Stimulated activated CD8-positive, alpha-beta memory T cell treated with anti-CD3 and anti-CD28 coated beads, Interleukin-2, amount 100 ng/mL, for 1 hour (primary cell): ENCODE data around the gene FABP6.
"Not testable (repeated sequence)": the region's sequence is repeated elsewhere in the genome, so short reads cannot be mapped to it uniquely, and the experiment has no call there.

Experiments
- DNase-seq, 2 donors: peaks; one replicate each; pipeline ENCODE4 v3.0.0-alpha.2; 2020; ENCODE audit warnings: low read depth in 2 of 2

FABP6 gene

GRCh38 chr5:160221082-160221481 lies 8.2 kb upstream of the FABP6 start:
- DNase-seq, result no peak

- DNase-seq, result no peak
Measured at GRCh38 chr5:160227012-160227411, 2.3 kb upstream of the FABP6 start.

DNA sequence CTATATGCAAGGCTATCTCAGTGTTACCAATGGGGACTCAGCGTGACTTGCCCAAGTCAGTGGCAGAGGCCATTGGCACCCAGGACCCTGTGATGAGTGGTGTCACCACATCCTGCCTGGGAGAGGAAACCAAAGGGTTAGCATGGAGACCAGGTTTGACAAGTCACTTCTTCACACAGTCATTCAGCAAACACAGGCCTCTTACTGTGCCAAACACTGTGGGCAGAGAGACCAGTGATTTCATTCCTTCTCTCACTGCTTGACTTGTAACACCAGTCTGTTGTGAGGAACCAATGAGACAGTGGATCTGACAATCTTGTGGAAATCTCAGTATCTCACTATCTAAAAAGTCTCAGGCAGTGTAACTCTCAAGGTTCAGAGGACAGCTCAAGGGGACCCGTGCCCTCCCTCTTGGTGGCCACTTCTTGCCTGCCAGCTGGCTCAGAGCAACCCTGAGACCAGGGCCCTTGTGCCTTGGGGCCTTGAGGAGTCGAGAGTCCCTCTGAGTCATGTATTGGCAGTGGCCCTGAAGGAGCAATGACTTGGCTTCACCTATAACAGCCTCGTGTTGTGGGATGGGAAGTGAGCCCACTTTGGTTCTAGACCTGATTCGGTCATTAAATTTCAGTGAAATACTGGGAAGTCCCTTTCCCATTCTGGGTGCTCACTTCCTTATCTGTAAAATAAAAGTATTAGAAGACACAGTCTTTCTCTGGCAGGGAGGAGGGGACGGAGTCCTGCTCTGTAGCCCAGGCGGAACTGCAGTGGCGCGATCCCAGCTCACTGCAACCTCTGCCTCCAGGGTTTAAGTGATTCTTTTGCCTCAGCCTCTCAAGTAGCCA lies 1.6 kb downstream of the FABP6 start:
- DNase-seq, result no peak

DNA sequence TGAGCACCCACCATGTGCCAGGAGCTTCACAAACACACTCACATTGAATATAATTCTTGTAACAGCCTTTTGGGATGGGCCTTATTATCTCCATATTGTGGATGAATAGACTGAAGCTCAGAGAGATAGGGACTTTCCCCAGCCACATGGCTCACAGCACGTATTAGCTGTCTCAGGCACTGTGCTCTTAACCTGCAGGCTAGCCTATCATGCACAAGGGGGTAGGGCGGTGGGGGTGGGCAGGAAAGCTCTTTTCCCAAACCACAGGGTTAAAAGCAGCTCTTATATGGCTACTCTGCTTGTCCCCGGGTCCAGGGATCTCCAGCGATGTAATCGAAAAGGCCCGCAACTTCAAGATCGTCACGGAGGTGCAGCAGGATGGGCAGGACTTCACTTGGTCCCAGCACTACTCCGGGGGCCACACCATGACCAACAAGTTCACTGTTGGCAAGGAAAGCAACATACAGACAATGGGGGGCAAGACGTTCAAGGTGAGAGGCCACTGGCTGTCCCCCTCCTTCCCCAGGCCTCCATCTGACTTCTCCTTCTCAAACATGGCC lies 2.6 kb downstream of the FABP6 start:
- DNase-seq, result no peak

DNA sequence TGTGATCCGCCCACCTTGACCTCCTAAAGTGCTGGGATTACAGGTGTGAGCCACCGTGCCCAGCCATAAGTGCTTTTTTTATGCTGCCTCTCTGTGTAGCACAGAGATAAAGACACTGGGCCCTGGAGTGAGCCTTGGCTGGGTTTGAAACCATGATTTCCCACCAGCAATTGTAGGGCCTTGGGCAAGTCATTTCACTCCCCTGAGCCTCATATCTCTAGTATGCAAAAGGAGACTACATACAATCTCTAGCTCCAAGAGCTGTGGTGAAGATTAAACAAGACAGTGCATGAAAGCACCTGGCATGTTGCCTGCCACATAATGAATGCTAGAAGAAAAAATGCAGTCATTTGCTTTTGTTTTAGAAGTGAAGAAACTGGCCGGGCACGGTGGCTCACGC lies 3.9 kb downstream of the FABP6 start:
- no peak for DNase-seq

- DNase-seq, result no peak
Measured at GRCh38 chr5:160235731-160236130, 6.4 kb downstream of the FABP6 start.

GRCh38 chr5:160237571-160238093 lies 8.3 kb downstream of the FABP6 start:
- DNase-seq, result no peak

GRCh38 chr5:160240350-160240749 lies 11.0 kb downstream of the FABP6 start:
- DNase-seq, result no peak

DNA sequence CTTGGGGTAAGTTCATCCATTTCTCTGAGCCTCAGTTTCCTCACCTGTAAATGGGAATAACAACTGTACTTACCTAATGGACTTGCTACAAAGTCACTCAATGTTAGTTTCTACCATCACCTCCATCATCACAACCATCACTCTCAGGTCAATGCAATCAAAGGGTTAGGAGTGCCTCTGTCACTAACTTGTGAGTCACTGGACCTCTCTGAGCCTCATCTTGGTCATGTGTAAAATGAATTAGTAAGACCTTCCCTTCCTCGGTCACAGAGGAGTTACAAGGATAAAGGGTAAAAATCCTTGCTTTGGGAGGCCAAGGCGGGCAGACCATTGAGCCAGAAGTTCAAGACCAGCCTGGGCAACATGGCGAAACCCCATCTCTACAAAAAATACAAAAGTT lies 12.8 kb downstream of the FABP6 start:
- DNase-seq, result no peak

DNA sequence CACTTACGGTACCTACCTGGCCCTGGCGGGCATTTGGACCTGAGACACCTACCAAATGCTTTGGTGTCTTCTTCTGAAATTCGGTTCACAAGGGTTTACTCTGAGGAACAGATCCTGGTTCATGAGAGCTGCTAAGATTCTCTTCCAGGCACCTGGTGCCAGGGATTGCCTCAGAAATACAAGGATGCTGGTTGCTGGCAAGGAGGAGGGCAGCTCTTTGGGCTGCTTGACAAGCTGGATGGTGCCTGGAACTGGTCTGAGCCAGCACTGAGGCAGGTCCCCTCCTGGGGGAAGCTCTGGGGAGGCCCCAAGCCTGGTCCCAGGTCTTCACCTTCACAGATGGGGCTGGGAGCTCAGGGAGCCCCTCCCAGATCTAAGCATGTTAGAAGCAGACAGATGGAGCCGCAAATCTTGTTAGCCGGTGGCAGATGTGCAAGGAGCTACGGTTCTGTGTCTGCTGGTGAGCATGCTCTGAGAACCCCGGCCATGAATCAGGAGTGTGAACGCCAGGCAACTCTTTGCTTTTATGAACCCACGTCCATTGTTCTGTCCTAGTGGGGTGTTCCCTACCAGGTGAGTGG lies 16.3 kb downstream of the FABP6 start:
- no peak for DNase-seq

- DNase-seq, result not testable (repeated sequence)
Measured at GRCh38 chr5:160249570-160249969, 20.3 kb downstream of the FABP6 start.

DNA sequence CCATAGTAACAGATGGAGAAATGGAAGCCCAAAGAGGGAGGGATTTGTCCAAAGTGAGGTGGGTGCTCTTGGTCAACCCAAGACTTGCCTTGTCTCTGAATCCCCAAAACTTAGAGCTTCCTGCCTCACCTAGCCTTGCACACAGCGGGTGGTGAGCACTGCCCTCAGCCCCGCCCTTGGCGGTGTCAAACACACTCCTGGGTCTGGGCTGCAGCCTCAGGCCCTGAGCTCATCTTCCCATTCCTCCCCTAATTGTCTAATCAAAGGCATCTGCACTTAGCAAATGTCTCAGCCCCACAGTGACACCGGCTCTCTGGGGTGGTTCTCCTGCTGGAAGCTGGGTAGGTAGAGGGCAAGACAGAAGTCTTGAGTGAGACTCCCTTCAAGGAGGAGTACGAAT lies 20.9 kb downstream of the FABP6 start:
- DNase-seq, result no peak

DNA sequence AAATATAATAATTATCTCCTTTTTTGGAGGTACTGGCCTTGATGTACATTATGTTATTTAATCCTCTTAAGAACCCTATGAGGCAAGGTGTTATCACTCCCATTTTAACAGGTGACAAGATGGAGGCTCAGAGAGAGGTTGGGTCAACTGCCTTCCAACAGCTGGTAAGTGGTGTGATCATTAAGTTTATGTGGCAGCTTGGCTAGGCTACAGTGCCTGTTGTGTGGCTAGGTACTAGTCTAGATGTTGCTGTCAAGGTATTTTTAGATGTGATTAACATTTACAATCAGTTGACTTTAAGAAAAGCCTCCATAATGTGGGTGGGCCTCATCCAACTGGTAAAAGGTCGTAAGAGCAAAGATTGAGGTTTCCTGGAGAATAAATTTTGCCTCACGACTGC lies 21.5 kb downstream of the FABP6 start:
- DNase-seq, result no peak

DNA sequence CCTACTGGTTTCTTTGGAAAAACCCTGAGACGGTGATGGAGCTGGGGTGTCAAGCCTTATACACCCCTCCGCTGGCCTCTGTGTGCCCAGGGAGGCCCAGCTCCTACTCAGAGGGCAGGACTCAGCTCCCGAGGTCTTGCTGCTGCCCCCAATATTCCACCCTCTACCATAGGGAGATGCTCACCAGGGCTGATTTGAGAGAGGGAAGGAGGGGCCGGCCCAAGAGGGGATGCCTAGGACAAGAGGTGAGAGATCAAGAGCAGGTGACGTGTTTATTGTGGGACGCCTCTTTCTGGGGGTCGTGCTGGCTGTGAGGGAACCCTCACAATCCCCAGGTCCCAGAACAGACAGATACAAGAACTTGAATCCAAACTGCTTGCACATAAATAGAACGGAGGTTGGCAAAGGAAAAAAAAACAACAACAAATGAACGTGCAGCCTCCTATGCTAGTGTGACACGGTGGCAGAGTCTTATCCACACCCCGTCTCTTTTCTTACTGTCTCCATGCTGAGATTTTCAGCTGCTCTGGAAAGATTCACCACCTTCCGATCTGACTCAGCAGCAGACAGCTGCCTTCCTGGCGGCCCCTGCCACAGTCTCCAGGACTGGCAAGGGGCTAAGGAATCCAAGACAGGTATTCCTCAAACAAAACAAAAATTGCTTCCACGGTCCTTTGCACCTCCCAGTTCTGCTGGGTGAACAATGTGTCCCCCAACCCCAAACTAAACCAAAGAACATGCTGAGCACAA lies 22.3 kb downstream of the FABP6 start:
- no peak for DNase-seq

DNA sequence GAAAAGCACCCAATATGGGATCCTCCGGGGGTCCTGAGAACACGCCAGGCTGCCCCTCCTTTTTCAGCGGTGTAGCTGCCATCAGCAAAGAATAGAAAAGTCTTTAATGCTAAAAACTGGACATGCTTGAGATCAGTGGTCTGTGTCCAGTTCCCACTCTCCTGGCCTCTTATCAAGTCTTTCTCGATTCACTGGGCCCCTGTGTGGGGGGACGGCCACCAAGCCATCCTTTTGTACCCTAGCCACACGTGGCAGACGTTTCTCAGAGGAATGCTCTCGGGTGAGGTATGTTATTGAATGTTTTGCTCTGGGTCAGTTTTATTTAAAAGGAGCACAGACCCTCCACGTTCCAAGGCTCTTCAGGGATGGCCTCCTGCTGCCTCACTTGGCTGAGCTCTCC lies 23.6 kb downstream of the FABP6 start:
- no peak for DNase-seq

GRCh38 chr5:160253441-160253840 lies 24.1 kb downstream of the FABP6 start:
- no peak for DNase-seq

- DNase-seq, result no peak
Measured at GRCh38 chr5:160254706-160255105, 25.4 kb downstream of the FABP6 start.

- no peak for DNase-seq
Measured at GRCh38 chr5:160259341-160259740, 30.0 kb downstream of the FABP6 start.

DNA sequence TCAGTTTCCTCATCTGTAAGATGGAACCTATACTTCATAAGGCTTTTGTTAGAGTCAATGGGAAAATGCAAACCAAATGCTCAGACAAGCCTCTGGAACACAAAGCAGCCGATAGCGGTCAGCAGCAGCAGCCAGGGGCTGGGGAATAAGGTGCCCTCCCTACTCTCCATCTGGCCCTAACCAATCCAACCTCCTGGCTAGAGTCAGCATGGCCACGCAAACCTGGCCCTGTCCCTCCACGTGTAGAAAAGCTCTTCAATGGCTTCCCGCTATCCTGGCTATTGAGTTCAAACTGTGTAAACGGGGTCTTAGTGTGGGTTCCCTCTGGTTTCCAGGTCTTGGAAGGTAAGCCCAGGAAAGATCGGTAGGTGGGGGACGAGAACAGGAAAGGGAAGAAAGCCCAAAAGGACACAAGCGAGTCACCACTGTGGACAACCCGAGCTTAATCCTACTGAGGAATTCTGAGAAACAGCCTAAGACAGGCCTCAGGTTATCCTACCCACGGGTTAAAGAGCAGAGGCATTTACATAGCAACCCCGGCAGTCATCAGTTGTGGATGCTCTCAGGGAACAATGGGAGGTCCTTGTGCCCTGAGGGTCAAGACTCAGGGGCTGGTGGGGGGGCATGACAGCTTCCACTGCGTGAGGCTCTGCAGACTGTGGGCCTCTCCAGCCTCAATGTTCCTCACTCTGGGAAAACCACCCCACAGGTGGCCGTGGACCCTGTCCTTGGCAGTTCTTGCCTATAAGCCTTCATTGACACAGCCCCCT lies 30.9 kb downstream of the FABP6 start:
- DNase-seq, result no peak

- DNase-seq, result no peak
Measured at GRCh38 chr5:160260881-160261815, 31.8 kb downstream of the FABP6 start.
